HG02610 (cell line): ENCODE results near the gene RAD51B.
A peak's percentile ranks its signal among the peaks of the same experiment; 100 is the strongest.
"Not testable (repeated sequence)": the region's sequence is repeated elsewhere in the genome, so short reads cannot be mapped to it uniquely, and the experiment has no call there.

Source experiments
- ATAC-seq: cut with Tn5 transposase; IDR thresholded peaks from one replicate; pipeline ENCODE4 v1.9.1; 2021; ENCODE audit warnings: mild to moderate bottlenecking, moderate library complexity; ENCODE audit not compliant: unreplicated experiment

The RAD51B gene

DNA sequence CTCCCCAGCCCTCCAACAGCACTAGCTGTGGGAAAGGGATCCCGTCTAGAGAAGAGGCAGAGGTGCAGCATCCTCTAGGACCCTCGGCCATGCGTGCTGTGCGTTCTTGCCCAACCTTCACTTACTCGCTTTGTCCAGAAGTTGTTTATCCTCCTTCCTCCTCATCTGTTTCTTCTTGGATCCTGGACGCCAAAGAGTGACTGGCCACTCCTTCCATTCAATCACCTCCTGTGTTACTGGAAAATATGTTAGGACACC, 832.8 kb downstream of the RAD51B start:
- ATAC-seq: no peak

DNA sequence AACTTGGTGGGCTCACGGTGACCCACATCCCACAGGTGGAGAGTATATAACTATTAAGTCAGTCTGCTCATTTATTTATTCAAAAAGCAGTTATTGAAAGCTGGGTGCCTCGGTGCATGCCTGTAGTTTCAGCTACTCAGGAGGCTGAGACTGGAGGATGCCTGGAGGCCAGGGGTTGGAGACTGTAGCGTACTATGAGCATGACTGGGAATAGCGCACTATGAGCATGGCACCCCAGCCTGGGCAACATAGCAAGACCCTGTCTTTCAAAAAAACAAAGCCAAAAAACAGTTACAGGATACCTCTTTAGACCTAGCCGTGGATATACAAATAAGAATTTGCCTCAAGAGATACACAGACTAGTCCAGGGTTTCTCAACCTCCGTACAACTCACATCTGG, 833.5 kb downstream of the RAD51B start:
- no peak for ATAC-seq

DNA sequence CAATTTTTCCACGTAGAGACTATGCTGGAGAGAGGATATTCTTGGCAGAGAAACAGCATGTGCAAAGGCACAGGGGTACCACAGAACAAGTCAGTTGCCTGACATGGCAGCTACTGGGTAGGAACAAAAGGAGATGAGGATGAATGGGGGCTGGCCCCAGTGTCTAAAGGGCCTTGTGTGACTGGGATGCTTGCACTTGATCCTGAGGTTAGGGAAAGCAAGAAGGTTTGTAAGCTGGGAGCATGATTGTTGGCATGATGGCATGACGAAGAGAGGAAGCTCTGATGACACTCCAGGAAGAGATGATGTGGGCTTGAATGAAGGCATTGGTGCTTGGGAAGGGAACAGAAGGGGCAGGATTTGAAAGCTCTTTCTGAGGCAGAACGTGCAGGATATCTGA, 834.2 kb downstream of the RAD51B start:
- no peak for ATAC-seq

- no peak for ATAC-seq
Measured at GRCh38 chr14:68654471-68654941, 834.9 kb downstream of the RAD51B start.

DNA sequence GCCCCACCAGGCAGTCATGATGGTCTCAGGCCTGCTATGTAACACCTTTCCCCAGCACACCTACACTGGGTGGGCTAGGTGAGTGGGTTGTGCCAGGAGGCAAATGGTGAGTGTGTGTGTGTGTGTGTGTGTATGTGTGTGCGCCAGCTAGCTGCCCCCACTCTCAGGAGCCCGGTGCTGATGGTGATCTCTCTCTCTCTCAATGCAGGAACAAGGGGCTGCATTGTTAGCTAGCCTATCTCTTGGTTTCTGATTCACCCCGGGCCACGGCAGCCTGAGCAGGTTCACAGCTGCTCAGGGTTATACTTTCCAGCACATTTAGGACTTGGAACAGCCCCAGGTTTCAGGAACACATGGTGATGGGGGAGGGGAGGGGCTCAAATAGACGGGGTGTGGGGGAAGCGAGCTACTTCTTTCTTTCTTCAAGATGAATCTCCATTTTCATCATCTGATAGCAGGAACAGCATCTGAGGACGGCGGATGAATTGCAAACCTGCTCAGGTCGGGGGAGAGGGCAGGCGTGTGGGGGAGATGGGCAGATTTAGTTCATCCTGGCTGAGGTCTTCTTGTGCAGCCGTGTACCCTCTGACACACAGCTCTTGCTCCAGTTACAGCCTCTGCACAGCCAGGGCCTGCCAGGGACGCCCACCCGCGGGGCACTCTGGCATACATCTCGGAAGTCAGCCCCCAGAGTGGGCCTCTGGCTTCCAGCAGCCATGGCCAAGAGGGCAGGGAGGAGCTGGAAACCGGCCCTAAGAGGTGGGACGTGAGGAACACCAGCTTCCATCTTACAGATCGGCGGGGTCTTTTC, 835.6 kb downstream of the RAD51B start:
- no peak for ATAC-seq

DNA sequence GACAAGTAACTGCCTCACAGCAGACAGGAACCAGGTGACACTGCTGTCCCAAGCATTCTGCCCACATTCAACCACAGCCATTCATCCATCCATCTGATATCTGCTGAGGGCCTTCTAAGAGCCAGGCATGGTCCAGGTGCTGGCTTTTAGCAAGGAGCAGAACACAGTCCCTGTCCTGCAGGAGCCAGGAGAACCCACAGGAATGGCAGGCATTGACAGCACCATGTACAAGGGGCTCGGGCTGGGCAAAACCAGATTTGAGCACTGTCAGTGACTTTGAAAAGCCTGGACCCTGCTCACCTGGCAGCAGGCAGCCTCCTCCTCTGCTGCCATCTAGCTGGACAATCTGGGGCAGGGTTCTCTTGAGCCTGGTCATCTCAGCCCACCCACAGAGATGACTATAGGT, 836.3 kb downstream of the RAD51B start:
- ATAC-seq: no peak

- ATAC-seq: no peak
Measured at GRCh38 chr14:68656452-68656851, 836.9 kb downstream of the RAD51B start.

GRCh38 chr14:68657300-68658028, 837.9 kb downstream of the RAD51B start:
- ATAC-seq: no peak

- ATAC-seq: no peak
Measured at GRCh38 chr14:68658029-68658509, 838.5 kb downstream of the RAD51B start.

- no peak for ATAC-seq
Measured at GRCh38 chr14:68658943-68659931, 839.7 kb downstream of the RAD51B start.

DNA sequence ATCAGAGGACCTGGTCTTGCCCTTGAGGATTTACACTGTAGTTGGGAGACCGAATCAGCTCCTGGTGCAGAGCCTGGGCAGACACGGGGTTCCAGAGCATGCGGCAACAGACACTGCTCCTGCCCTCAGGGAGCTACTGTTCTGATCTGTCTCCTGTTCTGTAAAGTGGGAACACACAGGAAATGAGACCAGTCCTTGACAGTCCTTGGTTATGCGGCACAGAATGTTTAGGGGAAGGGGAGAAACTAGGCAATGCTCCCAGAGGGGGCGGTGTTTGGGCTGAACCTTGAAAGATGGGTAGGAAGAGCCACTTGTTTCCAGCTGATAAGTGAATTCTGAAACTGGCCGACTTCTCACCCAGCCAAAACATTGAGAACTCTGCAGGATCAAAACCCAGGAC, 840.9 kb downstream of the RAD51B start:
- ATAC-seq: no peak

- no peak for ATAC-seq
Measured at GRCh38 chr14:68661226-68662225, 841.9 kb downstream of the RAD51B start.

DNA sequence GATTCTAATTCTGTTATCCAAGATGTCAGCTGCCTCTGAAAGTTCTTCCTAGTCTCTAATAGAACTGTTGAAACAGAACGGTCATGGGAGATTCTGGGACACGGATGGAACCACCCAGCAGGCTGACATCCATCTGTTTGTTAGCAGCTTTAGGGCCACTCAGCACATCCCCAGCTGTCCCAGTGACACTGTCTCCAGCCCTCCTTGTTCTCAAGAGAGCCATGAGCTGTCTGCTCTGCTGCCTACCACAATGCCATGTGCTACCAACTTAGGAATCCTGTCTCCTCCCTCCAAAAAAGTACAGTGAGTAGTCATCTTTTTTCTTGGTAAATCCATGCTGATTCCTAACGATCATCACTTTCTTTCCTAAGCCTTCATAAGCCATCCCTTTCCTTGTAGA, 842.8 kb downstream of the RAD51B start:
- ATAC-seq: no peak

GRCh38 chr14:68662826-68663225, 843.2 kb downstream of the RAD51B start:
- not testable (repeated sequence) for ATAC-seq

DNA sequence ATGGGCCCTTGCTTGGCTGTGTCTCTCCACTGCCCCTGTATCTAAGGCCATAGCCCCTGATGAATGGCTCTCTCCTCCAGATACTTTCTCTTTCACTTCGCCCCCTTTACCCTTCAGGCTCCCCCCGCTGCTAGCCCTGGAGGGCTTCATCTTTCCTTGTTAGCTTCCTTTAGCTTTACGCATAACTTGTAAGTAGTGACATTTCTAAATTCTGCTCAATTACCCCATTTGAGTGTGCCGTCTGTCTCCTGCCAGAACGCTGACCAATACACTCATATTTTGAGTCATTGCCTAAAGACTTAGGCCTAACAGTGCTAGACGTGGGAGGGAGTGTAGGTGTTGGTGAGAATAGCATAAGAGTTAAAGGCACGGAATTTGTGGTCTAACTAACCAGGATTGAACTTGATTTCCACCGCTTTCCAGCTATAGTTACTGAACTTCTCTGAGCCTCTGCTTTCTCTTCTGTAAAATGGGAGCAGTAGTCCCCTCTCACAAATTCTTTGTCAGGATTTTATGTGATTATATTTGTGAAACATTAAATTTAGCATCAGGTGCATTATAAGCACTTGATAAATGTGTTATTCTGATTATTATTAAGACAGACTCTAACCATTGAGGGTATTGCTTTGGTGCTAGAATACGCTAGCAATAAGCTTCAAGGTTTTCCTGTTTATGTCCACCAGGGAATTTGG, 844.0 kb downstream of the RAD51B start:
- peak; percentile 85 for ATAC-seq

GRCh38 chr14:68664225-68664681, 844.7 kb downstream of the RAD51B start:
- ATAC-seq: no peak

GRCh38 chr14:68665131-68665530, 845.6 kb downstream of the RAD51B start:
- no peak for ATAC-seq

DNA sequence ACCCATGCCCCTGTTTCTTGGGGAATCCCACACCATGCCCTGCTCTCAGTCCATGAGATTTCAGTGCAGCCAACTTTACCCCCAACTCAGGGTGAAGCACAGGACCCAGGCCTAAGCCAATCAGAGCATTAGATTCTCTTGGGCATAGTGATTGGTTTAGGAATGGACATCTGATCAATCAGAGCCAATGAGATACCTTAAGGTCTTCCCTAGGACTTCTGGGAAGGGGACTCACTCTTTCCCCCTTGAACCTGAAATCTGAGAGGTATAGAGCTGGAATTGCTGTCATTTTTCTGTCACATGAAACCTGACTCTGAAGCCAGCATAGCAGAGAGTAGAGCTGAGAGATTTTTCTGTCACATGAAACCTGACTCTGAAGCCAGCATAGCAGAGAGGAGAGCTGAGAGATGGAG, 846.2 kb downstream of the RAD51B start:
- ATAC-seq: no peak

GRCh38 chr14:68666236-68666635, 846.7 kb downstream of the RAD51B start:
- ATAC-seq: no peak
